ENCODE measurements around the gene SREBF2.

The SREBF2 gene

GRCh38 chr22:41813726-41814410 is 19.0 kb upstream of the SREBF2 start:
- Histone ChIP-seq H3K36me3 (ENCODE audit: insufficient read depth, low read length) (peaks cover 31% of the 10 kb centered on the region; the same call in 1 of the 2 replicates), H3K9ac (ENCODE audit: low read length) (no peak overlapping the region)

GRCh38 chr22:41815716-41816115 is 17.2 kb upstream of the SREBF2 start:
- H3F3A ChIP-seq (ENCODE audit: insufficient read depth, low read length) = no peaks in the 10 kb centered on the region
- H3K36me3 ChIP-seq (ENCODE audit: insufficient read depth, low read length) = peaks cover 22% of the 10 kb centered on the region; the same call in 1 of the 2 replicates
- no peak overlapping the region for H2AFZ ChIP-seq (ENCODE audit: low read length)
- no peaks in the 10 kb centered on the region for H3K9me2 ChIP-seq (ENCODE audit: low read depth, low read length)
- no peak overlapping the region for H3K4me3 ChIP-seq (ENCODE audit: low read depth, low read length, poor library complexity, severe bottlenecking)
- H3K4me2 ChIP-seq (ENCODE audit: low read length) = no peak overlapping the region
- no peak overlapping the region for H3K9ac ChIP-seq (ENCODE audit: low read length)
- H4K20me1 ChIP-seq (ENCODE audit: insufficient read depth, low read length) = no peaks in the 10 kb centered on the region
- no peak overlapping the region for H3K27ac ChIP-seq (ENCODE audit: low read depth, low read length, poor library complexity, severe bottlenecking)
- no peaks in the 10 kb centered on the region for H3K27me3 ChIP-seq (ENCODE audit: insufficient read depth, low read length)
- H3K79me2 ChIP-seq (ENCODE audit: insufficient read depth, low read length) = no peaks in the 10 kb centered on the region
- TF ChIP-seq EZH2 (IDR thresholded peaks at IDR 0.05; ENCODE audit: borderline replicate concordance, low read length) = no peak
- TF ChIP-seq CTCF (IDR thresholded peaks at IDR 0.05; ENCODE audit: low read length) = no peak
- no peaks in the 10 kb centered on the region for H3K9me3 ChIP-seq (ENCODE audit: low read length)
- H3K4me1 ChIP-seq (ENCODE audit: insufficient read depth, low read length, severe bottlenecking) = no peaks in the 10 kb centered on the region

More at GRCh38 chr22:41813726-41814410, 19.0 kb upstream of the SREBF2 start:
- no peak overlapping the region for H3K27ac ChIP-seq (ENCODE audit: low read depth, low read length, poor library complexity, severe bottlenecking)
- H3K9me3 ChIP-seq (ENCODE audit: low read length) = no peaks in the 10 kb centered on the region
- H3K27me3 ChIP-seq (ENCODE audit: insufficient read depth, low read length) = no peaks in the 10 kb centered on the region
- H3K4me3 ChIP-seq (ENCODE audit: low read depth, low read length, poor library complexity, severe bottlenecking) = no peak overlapping the region
- H3K4me1 ChIP-seq (ENCODE audit: insufficient read depth, low read length, severe bottlenecking) = no peaks in the 10 kb centered on the region
- no peak overlapping the region for H2AFZ ChIP-seq (ENCODE audit: low read length)
- H3K9me2 ChIP-seq (ENCODE audit: low read depth, low read length) = no peaks in the 10 kb centered on the region
- no peak overlapping the region for H3K4me2 ChIP-seq (ENCODE audit: low read length)
- no peaks in the 10 kb centered on the region for H3F3A ChIP-seq (ENCODE audit: insufficient read depth, low read length)
- no peak for TF ChIP-seq EZH2 (IDR thresholded peaks at IDR 0.05; ENCODE audit: borderline replicate concordance, low read length)
- TF ChIP-seq CTCF (IDR thresholded peaks at IDR 0.05; ENCODE audit: low read length) = no peak
- H3K79me2 ChIP-seq (ENCODE audit: insufficient read depth, low read length) = no peaks in the 10 kb centered on the region
- no peaks in the 10 kb centered on the region for H4K20me1 ChIP-seq (ENCODE audit: insufficient read depth, low read length)

GRCh38 chr22:41816241-41816640 is 16.7 kb upstream of the SREBF2 start:
- peaks cover 22% of the 10 kb centered on the region; the same call in 1 of the 2 replicates for H3K36me3 ChIP-seq (ENCODE audit: insufficient read depth, low read length)

More at GRCh38 chr22:41816241-41816640, 16.7 kb upstream of the SREBF2 start:
- Histone ChIP-seq H3K9me3 (ENCODE audit: low read length) (no peaks in the 10 kb centered on the region), H3K9me2 (ENCODE audit: low read depth, low read length) (no peaks in the 10 kb centered on the region), H3K4me3 (ENCODE audit: low read depth, low read length, poor library complexity, severe bottlenecking) (no peak overlapping the region), H3K79me2 (ENCODE audit: insufficient read depth, low read length) (no peaks in the 10 kb centered on the region), H3K4me2 (ENCODE audit: low read length) (no peak overlapping the region), H3K27me3 (ENCODE audit: insufficient read depth, low read length) (no peaks in the 10 kb centered on the region), H2AFZ (ENCODE audit: low read length) (no peak overlapping the region), H4K20me1 (ENCODE audit: insufficient read depth, low read length) (no peaks in the 10 kb centered on the region), H3K4me1 (ENCODE audit: insufficient read depth, low read length, severe bottlenecking) (no peaks in the 10 kb centered on the region), H3K27ac (ENCODE audit: low read depth, low read length, poor library complexity, severe bottlenecking) (no peak overlapping the region), H3K9ac (ENCODE audit: low read length) (no peak overlapping the region), H3F3A (ENCODE audit: insufficient read depth, low read length) (no peaks in the 10 kb centered on the region)
- TF ChIP-seq CTCF (IDR thresholded peaks at IDR 0.05; ENCODE audit: low read length) = no peak
- no peak for TF ChIP-seq EZH2 (IDR thresholded peaks at IDR 0.05; ENCODE audit: borderline replicate concordance, low read length)
